Upper lobe of left lung (tissue), 4 donors: Measurements from ENCODE around the gene PREX1.

ENCODE experiments used
- CTCF ChIP-seq, 6 experiments: fragments of 450-650 bp in 4 of 6; fragments of 200-600 bp in 2 of 6; sonication (generic) in 2 of 6; IDR thresholded peaks; one replicate each; pipeline ENCODE4 v1.5.1; 2016 to 2019; ENCODE audit warnings: antibody characterized with exemption in 6 of 6
- POLR2A ChIP-seq, 4 donors: fragments of 450-650 bp; IDR thresholded peaks; one replicate each; pipeline ENCODE4 v1.5.1; 2016 to 2017; ENCODE audit warnings: antibody characterized with exemption in 4 of 4, mild to moderate bottlenecking in 2 of 4

GRCh38 chr20:48789185-48789668, 38.6 kb downstream of the PREX1 start:
- TF ChIP-seq CTCF (IDR thresholded peaks at IDR 0.05), result no peak
- TF ChIP-seq POLR2A (IDR thresholded peaks at IDR 0.05), result no peak
